ENCODE results near the gene TLR4.
A peak's percentile ranks its signal among the peaks of the same experiment; 100 is the strongest.

TLR4 gene

DNA sequence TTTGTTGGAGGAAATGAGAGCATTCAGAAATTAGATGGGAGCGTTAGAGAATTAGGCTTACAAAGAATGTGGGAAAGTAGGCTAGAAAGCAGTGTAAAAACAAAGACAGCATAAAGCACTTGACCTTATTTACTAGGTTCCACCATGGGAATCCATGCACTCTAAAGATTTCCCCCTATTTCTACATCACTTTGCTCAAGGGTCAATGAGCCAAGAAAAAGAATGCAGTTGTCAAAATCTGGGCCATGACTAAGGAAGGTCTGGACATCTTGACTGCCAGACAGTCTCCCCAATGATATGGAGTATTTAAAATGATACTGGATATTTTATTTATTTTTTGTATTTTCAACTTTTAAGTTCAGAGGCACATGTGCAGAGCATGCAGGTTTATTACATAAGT, 3.4 kb downstream of the TLR4 start:
- intact Hi-C loops (cut with DNase I): no loop called here
- no peak for DNase-seq

GRCh38 chr9:117709936-117710335, 5.7 kb downstream of the TLR4 start:
- DNase-seq: no peak
- intact Hi-C loops (cut with DNase I): no loop called here

DNA sequence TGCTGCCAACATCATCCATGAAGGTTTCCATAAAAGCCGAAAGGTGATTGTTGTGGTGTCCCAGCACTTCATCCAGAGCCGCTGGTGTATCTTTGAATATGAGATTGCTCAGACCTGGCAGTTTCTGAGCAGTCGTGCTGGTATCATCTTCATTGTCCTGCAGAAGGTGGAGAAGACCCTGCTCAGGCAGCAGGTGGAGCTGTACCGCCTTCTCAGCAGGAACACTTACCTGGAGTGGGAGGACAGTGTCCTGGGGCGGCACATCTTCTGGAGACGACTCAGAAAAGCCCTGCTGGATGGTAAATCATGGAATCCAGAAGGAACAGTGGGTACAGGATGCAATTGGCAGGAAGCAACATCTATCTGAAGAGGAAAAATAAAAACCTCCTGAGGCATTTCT, 10.1 kb downstream of the TLR4 start:
- intact Hi-C loops (cut with DNase I): no loop called here
- DNase-seq: peak in 1 of 42 donors; percentile 39

DNA sequence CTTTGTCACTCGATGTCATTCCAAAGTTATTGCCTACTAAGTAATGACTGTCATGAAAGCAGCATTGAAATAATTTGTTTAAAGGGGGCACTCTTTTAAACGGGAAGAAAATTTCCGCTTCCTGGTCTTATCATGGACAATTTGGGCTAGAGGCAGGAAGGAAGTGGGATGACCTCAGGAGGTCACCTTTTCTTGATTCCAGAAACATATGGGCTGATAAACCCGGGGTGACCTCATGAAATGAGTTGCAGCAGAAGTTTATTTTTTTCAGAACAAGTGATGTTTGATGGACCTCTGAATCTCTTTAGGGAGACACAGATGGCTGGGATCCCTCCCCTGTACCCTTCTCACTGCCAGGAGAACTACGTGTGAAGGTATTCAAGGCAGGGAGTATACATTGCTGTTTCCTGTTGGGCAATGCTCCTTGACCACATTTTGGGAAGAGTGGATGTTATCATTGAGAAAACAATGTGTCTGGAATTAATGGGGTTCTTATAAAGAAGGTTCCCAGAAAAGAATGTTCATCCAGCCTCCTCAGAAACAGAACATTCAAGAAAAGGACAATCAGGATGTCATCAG, 11.3 kb downstream of the TLR4 start:
- intact Hi-C loops (cut with DNase I): no loop called here
- no peak for DNase-seq

DNA sequence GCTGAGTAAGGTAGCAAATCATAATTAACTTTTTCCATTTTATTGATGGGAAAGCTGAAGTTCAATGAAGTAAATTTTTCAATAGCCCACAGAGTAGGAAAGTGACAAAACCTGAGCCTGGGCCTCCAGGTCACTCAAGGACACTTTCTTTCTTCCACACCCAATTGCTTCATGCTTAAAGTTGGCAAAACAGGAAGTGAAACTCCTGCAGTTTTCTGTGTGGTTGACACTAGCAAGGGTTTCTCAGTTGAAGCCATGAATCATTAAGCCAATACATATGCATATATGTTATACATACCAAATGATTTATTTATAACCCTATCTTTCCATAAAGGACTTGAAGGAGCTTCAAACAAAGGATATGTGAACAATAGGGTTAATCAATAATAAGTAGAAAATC, 13.9 kb downstream of the TLR4 start:
- DNase-seq: peak in 2 of 42 donors; percentile 12 to 48
- intact Hi-C loops (cut with DNase I): no loop called here

DNA sequence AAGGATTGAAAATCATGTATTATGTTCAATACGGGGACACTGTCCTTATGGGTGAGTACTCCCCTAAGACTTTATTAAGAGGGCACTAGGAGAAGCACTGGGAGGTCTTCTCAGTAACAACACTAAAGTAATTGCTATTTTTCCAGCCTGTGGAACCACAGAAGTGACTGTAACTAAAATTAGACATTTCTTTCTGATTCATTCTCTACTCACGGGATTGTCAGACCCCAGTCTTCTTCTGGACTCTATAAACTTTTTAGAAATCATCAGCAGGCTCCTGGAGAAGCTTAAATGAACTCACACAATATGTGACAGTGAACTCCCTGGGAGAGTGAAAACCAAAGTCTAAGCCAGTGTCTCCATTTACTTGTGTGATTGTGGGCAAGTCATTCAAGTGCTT, 14.5 kb downstream of the TLR4 start:
- intact Hi-C loops (cut with DNase I): no loop called here
- DNase-seq: no peak

DNA sequence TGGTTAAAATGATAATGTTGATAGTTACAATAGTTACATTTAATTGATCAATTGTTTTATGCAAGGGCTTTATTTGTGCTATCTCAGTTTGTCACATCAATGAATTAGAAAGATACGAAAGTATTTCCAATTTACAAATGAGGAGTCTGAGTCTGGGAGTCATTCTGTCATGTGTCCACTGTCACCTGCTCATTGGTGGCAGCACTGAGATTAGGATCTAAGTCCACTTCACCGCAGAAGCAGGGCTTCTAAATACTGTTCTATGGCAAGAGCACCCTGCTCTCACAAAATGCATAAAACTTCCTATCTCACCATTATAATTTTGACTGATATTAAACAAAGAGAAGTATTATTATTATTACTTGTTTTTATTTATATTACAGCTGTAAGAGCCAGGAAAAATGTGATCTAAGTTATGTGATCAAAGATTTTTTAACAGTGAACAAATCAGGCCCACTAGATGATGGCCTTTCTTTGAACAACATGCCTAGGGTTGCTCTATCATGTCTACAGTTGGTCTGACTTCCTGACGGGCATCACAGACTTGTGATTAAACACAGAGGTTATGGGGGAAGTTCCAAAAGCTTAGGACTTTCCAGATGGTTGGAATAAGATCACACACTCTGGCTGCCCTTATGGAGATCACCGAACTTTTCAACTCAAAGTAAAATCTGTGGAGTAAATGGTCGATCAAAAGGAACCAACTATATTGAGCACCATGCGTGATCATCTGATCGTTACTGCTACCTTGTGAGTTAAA, 15.1 kb downstream of the TLR4 start:
- DNase-seq: no peak
- intact Hi-C loops (cut with DNase I): no loop called here

- intact Hi-C loops (cut with DNase I): no loop called here
- DNase-seq: no peak
Measured at GRCh38 chr9:117720066-117720465, 15.9 kb downstream of the TLR4 start.

- DNase-seq: no peak
- intact Hi-C loops (cut with DNase I): no loop called here
Measured at GRCh38 chr9:117720555-117720954, 16.4 kb downstream of the TLR4 start.

GRCh38 chr9:117720987-117721386, 16.8 kb downstream of the TLR4 start:
- intact Hi-C loops (cut with DNase I): no loop called here

GRCh38 chr9:117722108-117722761, 18.0 kb downstream of the TLR4 start:
- no peak for DNase-seq
- intact Hi-C loops (cut with DNase I): no loop called here

More at GRCh38 chr9:117720987-117721386, 16.8 kb downstream of the TLR4 start:
- no peak for DNase-seq

DNA sequence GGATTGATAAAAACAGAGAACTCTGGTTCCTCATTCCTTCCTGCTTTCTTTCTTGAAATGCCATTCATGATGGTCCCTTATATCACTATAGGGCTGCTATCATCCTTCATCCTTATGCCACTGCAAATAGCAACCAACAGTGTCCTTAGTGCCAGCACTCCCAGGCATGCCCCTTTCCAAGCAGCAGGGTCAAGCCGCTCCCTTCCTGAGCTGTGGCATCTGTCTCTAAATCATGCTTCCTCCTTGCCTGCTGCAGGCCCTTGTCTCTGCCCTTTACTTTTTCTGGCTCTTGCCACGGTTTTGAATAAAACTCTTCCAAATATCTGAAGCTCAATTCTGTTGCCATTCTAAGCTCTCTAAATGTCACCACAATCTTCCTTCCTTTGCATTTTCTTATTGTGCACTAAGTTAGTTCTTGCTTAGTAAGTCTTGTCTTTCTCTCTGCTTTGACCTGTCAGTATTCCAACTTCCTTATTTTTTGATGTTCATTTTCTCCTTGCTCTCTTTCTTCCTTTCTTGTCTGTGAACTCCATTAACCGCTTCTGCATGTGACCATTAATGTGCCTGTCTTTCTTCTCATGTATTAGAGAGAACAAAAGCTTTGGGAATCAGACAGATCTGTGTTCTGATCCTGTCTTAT, 19.9 kb downstream of the TLR4 start:
- DNase-seq: no peak
- intact Hi-C loops (cut with DNase I): no loop called here

DNA sequence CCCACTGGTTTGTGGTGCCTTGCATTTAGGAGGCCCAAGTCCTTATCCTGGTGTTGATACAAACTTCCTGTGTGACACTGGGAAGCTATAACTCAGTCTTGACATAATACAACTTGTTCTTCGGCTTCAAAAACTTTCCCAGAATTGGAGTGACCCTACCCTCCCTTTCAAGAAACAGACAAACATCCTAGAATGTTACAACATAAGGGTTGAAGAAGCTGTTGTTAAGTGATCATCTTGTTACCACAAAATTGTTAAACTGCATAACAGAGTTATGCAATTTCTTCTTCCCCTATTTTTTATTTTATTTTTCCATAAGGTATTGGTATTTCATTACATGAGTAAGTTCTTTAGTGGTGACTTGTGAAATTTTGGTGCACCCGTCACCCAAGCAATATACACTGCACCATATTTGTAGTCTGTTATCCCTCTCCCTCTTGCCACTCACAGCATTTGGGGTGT, 21.3 kb downstream of the TLR4 start:
- intact Hi-C loops (cut with DNase I): no loop called here
- DNase-seq: no peak

DNA sequence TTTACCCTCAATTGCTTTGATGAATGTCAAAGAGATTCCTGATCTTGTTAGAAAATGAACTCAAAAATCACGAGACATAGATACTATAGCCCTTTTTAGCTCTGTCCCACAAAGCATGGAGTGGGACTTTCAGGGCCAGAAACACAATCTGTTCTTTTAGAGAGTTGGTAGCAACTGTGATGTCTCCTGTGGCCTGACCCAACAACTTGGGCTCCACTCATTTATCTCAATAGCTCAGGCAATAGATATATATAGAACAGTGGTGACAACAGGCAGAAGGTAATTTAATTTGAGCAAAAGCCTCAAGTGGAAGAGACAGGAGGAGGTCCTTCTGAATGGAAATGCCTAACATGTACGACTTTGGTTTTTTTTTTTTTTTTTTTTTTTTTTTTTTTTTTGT, 25.2 kb downstream of the TLR4 start:
- no peak for DNase-seq
- intact Hi-C loops (cut with DNase I): no loop called here

DNA sequence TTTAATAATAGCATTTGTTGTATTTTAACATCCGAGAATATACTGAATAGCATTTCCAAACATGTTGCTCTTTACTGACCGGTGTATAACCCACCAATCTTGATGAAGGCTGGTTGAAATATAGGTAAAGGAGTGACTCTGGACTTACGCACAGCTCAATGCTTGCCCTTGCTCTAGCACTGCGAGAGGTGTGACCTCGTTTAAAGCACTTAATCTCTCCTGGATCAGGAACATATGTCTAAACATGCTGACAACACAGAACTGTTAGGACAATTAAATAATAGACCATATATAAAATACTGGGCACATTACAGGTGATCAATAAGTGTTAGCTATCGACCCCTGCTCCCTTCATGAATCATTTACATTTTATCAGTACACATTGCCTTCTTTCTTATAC, 28.3 kb downstream of the TLR4 start:
- no peak for DNase-seq

DNA sequence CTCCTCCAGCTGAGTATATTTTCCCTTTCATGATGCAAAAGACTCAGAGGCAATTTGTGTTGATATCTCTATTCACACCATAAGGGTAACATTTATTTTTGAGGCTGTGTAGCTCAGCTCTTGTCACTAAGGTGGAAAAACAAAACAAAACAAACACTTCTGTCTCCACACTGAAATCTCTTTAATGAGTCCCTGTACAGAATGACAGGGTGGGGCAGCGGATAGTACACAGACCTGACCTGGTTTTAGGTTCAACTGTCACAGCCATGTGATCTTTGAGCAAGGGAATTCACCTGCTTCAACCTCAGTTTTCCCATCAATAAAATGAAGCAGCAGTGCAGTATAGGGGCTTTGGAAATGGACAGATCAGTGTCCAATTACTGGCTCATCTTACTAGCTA, 29.3 kb downstream of the TLR4 start:
- intact Hi-C loops (cut with DNase I): no loop called here
- no peak for DNase-seq

More for the DNA sequence above, 28.3 kb downstream of the TLR4 start:
- intact Hi-C loops (cut with DNase I): no loop called here

DNA sequence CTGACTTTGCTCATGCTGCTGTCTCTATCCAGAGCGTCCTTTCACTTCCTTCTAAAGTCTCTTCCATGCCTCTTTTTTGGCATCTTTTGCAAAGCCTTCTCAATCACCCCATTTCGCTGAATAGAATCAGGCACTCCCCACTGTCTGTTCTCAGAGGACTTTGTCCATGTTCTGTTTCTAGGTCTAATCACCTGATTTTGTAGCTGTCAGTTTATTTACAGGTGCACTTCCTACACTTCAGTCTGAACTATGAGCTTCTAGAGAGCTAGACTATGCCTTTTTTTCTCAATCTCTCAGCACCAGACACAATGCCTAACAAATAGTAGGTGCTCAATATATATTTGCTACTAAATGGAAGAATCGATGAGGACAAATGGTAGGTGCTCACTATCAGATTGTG, 29.9 kb downstream of the TLR4 start:
- DNase-seq: no peak
- intact Hi-C loops (cut with DNase I): no loop called here

- no peak for DNase-seq
- intact Hi-C loops (cut with DNase I): no loop called here
Measured at GRCh38 chr9:117734523-117735314, 30.5 kb downstream of the TLR4 start.

- intact Hi-C loops (cut with DNase I): no loop called here
- DNase-seq: peak; percentile 17 to 92 (median 68)
Measured at GRCh38 chr9:117737721-117738226, 33.6 kb downstream of the TLR4 start.
